Measurements from ENCODE around the gene PMIS2. TPM values are rescaled to one million over a fixed set of nuclear protein-coding genes. Genes with fewer than 3 reads are reported as not detected.

Gene PMIS2
- total RNA-seq, 6 experiments from 2014 or later: not detected

GRCh38 chr19:35543280-35544109 lies 42.5 kb upstream of the PMIS2 start:
- no peak for TF ChIP-seq POLR2A (IDR thresholded peaks at IDR 0.05)
- no peak for TF ChIP-seq CTCF (IDR thresholded peaks at IDR 0.05)
- Histone ChIP-seq H3K36me3 (no peaks in the 10 kb centered on the region), H3K27me3 (no peaks in the 10 kb centered on the region), H3K27ac (no peak overlapping the region), H3K4me3 (no peak overlapping the region), H3K9me3 (no peaks in the 10 kb centered on the region), H3K4me1 (peaks cover 0 to 9% (median 4%) of the 10 kb centered on the region in 4 donors)
- ATAC-seq: no peak
- WGBS (ENCODE audit: insufficient coverage, low coverage, low lambda C conversion rate, missing lambda C conversion rate): 94% methylated on average over 2 of the region's 15 CpGs
- DNase-seq: no peak
- intact Hi-C loops (cut with DNase I): no loop called here

- WGBS (ENCODE audit: insufficient coverage, low coverage, low lambda C conversion rate, missing lambda C conversion rate): no CpG with 5 or more reads among the region's 3 CpGs
- Histone ChIP-seq H3K9me3 (no peaks in the 10 kb centered on the region), H3K4me3 (peak overlapping the region; percentile 77 to 100 (median 99)), H3K4me1 (peaks cover 0 to 9% (median 4%) of the 10 kb centered on the region in 4 donors), H3K36me3 (no peaks in the 10 kb centered on the region), H3K27ac (no peak overlapping the region), H3K27me3 (no peaks in the 10 kb centered on the region)
- DNase-seq (no peak), ATAC-seq (no peak)
- TF ChIP-seq POLR2A (IDR thresholded peaks at IDR 0.05) (no peak), CTCF (IDR thresholded peaks at IDR 0.05) (no peak)
- intact Hi-C loops (cut with DNase I): no loop called here
Observed at GRCh38 chr19:35544110-35544802, 41.7 kb upstream of the PMIS2 start.

- TF ChIP-seq POLR2A (IDR thresholded peaks at IDR 0.05) (peak; percentile 81), CTCF (IDR thresholded peaks at IDR 0.05) (no peak)
- ATAC-seq (peak; percentile 93 to 96 (median 96)), DNase-seq (peak; percentile 95 to 97 (median 96))
- H3K9me3 ChIP-seq: no peaks in the 10 kb centered on the region
- H3K27me3 ChIP-seq: no peaks in the 10 kb centered on the region
- intact Hi-C loops (cut with DNase I): no loop called here
- 1% methylated on average over 15 of the region's 85 CpGs for WGBS (ENCODE audit: insufficient coverage, low coverage, low lambda C conversion rate, missing lambda C conversion rate)
- H3K4me1 ChIP-seq: peaks cover 0 to 9% (median 4%) of the 10 kb centered on the region in 4 donors
- H3K4me3 ChIP-seq: peak within 1 kb of the TSS; percentile 77 to 100 (median 99)
- peak within 1 kb of the TSS; percentile 41 to 63 (median 44) for H3K27ac ChIP-seq
- no peaks in the 10 kb centered on the region for H3K36me3 ChIP-seq
Observed at GRCh38 chr19:35545001-35545854, 40.7 kb upstream of the PMIS2 start, which contains the start of gene TMEM147. Gene TMEM147, plus strand, starts transcription at chr19:35545626. Its CDS starts 114 bp downstream, at chr19:35545740.

GRCh38 chr19:35545855-35546381 lies 40.1 kb upstream of the PMIS2 start:
- ATAC-seq (peak; percentile 51 to 63 (median 56)), DNase-seq (peak in 2 of 3 donors; percentile 70)
- Histone ChIP-seq H3K9me3 (no peaks in the 10 kb centered on the region), H3K4me1 (peaks cover 0 to 9% (median 4%) of the 10 kb centered on the region in 4 donors), H3K36me3 (no peaks in the 10 kb centered on the region), H3K27ac (peak overlapping the region; percentile 41 to 63 (median 44)), H3K4me3 (peak overlapping the region; percentile 77 to 100 (median 99)), H3K27me3 (no peaks in the 10 kb centered on the region)
- intact Hi-C loops (cut with DNase I): no loop called here
- no peak for TF ChIP-seq CTCF (IDR thresholded peaks at IDR 0.05)
- TF ChIP-seq POLR2A (IDR thresholded peaks at IDR 0.05): no peak
- 5% methylated on average over 18 of the region's 27 CpGs for WGBS (ENCODE audit: insufficient coverage, low coverage, low lambda C conversion rate, missing lambda C conversion rate)
